ENCODE measurements around the gene PAX5.

DNA sequence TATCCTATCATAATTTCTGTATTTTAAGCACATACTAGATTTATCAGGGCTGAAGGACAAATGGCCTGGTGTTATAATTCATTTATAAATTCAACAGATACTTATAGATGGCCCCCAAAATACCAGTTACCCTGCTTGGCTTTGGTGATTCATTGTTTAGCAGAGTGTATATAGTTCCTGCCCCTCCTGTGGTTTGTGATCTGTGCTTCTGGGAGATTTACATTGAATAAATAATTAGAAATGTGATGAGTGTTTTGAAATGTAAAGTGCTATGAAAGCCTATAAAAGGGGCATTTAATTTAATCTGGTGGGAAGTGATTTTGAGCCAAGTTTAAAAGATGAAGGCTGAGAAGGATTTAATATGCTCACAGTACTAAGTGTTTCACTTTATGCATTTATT is 49.6 kb upstream of the PAX5 start:
- TF ChIP-seq, protein P1, sequence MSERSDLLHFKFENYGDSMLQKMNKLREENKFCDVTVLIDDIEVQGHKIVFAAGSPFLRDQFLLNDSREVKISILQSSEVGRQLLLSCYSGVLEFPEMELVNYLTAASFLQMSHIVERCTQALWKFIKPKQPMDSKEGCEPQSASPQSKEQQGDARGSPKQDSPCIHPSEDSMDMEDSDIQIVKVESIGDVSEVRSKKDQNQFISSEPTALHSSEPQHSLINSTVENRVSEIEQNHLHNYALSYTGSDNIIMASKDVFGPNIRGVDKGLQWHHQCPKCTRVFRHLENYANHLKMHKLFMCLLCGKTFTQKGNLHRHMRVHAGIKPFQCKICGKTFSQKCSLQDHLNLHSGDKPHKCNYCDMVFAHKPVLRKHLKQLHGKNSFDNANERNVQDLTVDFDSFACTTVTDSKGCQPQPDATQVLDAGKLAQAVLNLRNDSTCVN (tag by site-specific recombination; optimal IDR thresholded peaks at IDR 0.05), result no peak
- no peak for TF ChIP-seq ZNF24 (tag by site-specific recombination; IDR thresholded peaks at IDR 0.05)
- TF ChIP-seq, protein P2, sequence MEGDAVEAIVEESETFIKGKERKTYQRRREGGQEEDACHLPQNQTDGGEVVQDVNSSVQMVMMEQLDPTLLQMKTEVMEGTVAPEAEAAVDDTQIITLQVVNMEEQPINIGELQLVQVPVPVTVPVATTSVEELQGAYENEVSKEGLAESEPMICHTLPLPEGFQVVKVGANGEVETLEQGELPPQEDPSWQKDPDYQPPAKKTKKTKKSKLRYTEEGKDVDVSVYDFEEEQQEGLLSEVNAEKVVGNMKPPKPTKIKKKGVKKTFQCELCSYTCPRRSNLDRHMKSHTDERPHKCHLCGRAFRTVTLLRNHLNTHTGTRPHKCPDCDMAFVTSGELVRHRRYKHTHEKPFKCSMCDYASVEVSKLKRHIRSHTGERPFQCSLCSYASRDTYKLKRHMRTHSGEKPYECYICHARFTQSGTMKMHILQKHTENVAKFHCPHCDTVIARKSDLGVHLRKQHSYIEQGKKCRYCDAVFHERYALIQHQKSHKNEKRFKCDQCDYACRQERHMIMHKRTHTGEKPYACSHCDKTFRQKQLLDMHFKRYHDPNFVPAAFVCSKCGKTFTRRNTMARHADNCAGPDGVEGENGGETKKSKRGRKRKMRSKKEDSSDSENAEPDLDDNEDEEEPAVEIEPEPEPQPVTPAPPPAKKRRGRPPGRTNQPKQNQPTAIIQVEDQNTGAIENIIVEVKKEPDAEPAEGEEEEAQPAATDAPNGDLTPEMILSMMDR (tag by site-specific recombination; IDR thresholded peaks at IDR 0.05), result no peak
- TF ChIP-seq, protein P3, sequence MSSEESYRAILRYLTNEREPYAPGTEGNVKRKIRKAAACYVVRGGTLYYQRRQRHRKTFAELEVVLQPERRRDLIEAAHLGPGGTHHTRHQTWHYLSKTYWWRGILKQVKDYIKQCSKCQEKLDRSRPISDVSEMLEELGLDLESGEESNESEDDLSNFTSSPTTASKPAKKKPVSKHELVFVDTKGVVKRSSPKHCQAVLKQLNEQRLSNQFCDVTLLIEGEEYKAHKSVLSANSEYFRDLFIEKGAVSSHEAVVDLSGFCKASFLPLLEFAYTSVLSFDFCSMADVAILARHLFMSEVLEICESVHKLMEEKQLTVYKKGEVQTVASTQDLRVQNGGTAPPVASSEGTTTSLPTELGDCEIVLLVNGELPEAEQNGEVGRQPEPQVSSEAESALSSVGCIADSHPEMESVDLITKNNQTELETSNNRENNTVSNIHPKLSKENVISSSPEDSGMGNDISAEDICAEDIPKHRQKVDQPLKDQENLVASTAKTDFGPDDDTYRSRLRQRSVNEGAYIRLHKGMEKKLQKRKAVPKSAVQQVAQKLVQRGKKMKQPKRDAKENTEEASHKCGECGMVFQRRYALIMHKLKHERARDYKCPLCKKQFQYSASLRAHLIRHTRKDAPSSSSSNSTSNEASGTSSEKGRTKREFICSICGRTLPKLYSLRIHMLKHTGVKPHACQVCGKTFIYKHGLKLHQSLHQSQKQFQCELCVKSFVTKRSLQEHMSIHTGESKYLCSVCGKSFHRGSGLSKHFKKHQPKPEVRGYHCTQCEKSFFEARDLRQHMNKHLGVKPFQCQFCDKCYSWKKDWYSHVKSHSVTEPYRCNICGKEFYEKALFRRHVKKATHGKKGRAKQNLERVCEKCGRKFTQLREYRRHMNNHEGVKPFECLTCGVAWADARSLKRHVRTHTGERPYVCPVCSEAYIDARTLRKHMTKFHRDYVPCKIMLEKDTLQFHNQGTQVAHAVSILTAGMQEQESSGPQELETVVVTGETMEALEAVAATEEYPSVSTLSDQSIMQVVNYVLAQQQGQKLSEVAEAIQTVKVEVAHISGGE (tag by site-specific recombination; conservative IDR thresholded peaks at IDR 0.05; ENCODE audit: low read depth), result no peak
- TF ChIP-seq ZEB2 (tag by site-specific recombination; IDR thresholded peaks at IDR 0.05), result no peak

Measured in HEK293 (cell line).